GM10847 (cell line): Measurements from ENCODE around the gene OTULIN.

Experiments
- POLR2A ChIP-seq: IDR thresholded peaks from 2 replicates; pipeline ENCODE4 v1.6.1; 2011; ENCODE audit not compliant: insufficient read length; ENCODE audit errors: extremely low read depth

Gene OTULIN

DNA sequence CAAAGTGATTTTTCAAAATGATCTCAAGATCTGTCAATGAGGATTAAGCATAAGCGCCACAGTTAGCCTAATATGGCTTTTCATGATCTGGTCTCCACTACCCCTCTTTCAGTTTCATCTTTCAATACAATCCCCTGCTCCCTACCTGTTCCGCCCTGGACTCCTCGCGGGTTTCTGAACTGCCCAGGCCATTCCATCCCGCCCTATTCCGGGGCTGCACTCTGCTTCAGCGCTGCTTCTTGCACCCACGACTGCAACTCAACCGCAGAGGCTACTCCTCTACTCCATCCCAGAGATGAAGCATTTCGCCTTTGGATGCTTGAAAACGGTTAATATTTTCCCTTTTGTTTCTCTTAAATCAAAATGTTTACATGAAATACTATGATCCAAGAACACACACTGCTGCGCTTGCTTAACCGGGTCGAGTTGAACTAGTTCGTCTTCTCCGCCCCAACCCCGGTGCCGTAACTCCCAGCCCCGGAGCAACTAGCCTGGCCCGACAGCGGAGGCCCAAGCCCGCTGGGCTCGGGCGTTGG, 716 bp upstream of the OTULIN start:
- no peak for TF ChIP-seq POLR2A

DNA sequence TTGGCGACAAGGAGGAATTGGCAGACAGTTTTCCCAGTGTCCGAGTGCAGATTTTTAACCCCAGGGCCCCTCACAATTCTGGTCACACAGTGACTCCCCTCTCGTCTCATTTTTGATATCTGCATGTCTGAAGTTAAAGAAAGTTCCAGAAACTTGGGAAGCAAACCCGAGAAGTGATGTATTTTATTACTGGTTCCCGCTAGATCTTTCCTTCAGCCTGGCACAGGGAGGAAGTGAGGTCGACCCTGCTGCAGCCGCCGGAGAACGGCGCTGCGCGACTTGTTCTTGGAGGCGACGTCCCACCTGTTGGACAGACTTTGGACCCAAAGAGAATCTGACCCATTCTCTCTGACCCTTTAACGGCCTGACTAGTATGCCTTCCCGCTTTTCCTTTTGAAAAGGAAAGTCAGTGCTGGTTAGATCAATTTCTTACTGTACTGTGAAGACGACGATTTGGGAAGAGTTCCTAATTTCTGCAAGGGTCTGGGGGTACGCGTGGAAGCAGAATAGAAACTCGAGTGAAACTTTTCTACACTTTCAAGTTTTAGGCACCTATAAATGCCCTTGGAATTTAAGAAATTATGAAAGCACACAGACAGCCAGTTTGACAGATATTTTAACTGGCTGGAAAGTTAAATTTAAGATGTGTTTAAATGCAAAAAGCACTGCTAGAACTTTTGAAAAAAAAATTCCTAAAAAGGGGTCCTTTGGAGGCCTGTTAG, 744 bp downstream of the OTULIN start:
- no peak for TF ChIP-seq POLR2A

DNA sequence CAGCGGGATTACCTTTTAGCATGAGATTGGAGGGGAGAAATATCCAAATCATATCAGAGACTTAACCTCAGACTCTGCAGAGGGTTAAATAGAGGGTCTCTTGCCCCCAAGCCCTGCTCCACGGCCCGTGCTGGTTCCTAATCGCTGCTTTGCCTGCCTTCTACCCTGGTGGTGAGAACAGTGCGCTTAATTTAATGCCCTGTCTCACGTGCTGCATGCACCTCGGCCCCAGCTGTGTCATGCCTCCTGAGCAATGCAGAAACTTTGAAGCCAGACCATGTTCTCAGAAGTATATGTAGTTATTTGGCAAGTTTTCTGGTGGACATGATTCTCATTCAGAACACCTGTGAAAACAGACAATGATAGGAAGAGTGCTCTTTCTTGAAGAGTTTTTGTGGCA, 1.4 kb downstream of the OTULIN start:
- TF ChIP-seq POLR2A, result peak; percentile 39

DNA sequence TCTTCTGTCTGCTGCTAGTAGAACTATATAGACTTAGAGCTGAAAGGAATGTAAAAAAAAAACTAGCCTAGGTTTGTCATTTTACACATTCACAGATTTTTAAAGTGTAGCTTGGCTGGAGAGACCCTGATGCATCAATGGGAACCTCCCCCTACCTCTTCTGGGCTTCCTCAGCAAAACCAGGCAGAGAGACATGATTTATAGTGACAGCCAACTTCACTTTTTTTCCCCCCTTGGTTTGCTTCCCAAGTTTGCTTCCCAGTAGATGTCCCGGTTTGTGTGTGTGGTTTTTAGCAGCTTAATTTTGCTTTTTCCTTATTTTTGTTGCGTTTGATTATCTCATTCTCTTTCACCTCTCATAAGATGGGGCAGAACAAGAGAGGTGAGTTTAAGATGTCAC, 1.8 kb downstream of the OTULIN start:
- no peak for TF ChIP-seq POLR2A

DNA sequence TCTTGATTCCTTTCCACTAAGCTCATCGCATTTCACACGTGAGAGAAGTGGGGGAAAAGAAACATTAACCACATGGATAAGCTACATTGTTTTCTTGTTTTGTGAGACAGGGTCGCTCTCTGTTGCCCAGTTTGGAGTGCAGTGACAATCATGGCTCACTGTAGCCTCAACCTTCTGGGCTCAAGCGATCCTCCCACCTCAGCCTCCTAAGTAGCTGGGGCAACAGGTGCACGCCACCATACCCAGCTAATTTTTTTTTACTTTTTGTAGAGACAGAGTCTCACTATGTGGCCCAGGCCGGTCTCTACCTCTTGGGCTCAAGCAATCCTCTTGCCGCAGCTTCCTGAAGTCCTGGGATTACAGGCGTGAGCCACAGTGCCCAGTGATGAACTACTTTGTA, 2.8 kb downstream of the OTULIN start:
- TF ChIP-seq POLR2A, result no peak

GRCh38 chr5:14667770-14668169, 3.3 kb downstream of the OTULIN start:
- TF ChIP-seq POLR2A, result no peak

GRCh38 chr5:14668181-14668591, 3.7 kb downstream of the OTULIN start:
- TF ChIP-seq POLR2A, result no peak

DNA sequence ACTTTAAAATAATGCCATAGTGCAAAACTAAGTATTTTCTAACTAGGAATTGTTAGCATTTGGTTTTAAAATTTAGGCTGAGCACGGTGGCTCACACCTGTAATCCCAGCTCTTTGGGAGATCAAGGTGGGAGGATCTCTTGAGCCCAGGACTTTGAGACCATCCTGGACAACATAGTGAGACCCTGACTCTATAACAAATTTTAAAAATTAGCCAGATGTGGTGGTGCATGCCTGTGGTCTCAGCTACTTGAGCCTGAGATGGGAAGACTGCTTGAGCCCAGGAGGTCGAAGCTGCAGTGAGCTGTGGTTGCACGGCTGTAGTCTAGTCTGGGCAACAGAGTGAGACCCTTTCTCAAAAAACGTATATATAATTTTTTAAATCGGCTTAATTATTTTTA, 4.9 kb downstream of the OTULIN start:
- TF ChIP-seq POLR2A, result no peak

DNA sequence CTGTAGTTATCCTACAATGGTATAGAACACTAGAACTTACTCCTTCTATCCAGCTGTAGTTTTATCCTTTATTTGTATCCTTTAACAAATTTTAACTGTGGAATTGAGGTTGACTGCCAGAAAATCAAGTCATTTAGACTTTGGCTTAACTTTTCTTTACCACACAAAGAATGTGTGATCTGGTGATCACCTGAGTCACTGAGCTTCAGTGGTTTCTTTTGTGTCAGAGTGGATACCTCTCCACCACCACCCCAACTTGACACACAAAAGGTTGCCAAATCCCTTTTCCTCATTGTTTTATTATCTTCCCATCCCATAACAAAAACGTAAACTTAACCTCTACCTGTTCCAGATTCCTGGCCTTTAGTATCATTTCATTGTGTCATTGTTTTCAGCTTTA, 5.5 kb downstream of the OTULIN start:
- no peak for TF ChIP-seq POLR2A

DNA sequence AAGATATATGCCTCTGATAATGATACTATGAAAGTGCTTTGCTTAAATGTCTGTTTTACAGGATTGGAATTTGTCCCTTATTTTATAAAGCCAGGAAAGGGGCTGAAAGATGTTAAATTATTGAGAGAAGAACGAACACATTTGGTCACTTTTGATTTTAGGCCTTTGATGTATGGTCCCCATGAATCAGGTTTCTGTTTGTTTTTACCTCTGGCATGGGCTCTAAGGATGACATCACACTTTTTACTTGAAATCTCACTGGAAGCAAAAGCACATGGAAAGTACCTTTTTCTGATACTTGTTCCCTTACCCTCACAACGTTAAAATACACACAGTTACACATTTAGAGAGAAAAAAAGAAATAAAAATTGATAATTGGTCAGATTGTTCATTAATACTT, 6.9 kb downstream of the OTULIN start:
- TF ChIP-seq POLR2A, result no peak

DNA sequence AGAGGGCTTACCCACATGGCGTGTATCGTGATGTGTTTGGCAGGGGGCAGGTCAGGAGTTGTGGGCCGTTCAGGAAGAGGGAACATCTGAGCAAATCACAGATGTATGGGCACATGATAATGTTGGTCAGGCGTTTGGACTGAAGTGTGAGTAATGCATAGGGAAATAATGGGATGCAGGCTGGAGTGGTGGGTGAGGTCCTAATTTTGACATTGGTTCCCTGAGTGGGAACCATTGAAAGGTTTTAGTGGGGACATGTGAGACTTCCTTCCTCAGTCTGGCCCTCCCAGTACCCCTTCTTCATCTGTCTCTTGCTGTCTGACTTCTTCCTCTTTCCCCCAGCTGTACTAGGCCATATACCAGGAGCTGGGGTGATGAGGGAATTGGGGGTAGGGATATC, 7.6 kb downstream of the OTULIN start:
- TF ChIP-seq POLR2A, result no peak

DNA sequence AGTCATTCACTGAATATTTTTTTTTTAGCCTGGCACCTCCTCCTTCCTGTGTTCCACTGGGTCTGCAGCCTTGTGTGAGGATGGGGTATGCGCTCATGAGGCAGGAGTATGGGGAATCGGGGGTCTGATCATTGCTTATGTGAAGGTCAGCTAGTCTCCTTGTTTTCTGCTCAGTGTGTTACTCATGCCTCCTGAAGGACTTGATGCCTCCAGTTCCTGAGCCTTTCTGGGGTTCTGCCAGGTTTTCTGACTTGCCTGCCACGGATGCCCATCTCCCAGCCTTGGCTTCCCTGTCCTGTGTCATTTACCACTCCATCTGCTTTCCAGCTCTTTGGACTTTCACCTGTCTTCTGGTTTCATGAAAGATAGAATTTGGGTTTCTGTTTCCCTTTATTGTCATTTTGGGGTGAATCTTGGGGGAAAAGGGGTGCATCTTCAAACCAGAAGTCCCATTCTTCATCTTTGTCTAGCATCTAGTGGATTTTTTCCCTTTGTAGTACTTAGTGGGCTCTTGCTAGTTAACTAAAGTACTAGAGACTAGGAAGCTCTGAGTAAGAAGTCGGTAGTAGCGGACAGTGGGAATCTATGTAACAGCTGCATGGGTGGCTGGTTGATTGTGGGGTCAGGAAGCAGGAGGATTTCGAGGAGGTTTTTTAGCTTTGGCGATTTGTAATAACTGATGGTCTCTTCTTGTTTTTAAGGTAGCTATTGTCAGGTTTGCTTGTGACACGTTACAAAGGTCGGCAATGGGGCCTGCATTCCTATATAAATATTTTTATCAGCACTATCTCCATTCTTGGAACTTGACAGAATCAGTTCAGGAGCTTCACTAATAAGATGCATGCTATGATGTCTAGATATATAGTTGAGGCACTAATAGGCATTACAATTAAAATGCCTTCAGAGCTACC, 8.2 kb downstream of the OTULIN start:
- no peak for TF ChIP-seq POLR2A

DNA sequence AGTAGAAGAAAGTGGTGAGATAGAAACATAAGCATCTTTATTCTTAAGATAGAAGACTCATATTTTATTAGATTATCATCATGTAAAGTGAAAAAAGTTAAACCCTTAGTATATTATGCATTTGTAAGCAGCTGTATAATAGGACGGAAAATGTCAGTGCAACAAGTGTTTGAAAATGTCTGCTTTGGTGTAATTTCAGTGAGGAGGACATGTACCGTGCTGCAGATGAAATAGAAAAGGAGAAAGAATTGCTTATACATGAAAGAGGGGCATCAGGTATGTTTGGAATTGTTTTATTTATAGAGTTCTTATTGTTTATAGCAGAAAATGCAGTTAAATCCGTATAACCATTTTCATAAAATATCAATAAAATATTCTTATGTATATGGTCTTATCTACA, 8.9 kb downstream of the OTULIN start:
- no peak for TF ChIP-seq POLR2A

DNA sequence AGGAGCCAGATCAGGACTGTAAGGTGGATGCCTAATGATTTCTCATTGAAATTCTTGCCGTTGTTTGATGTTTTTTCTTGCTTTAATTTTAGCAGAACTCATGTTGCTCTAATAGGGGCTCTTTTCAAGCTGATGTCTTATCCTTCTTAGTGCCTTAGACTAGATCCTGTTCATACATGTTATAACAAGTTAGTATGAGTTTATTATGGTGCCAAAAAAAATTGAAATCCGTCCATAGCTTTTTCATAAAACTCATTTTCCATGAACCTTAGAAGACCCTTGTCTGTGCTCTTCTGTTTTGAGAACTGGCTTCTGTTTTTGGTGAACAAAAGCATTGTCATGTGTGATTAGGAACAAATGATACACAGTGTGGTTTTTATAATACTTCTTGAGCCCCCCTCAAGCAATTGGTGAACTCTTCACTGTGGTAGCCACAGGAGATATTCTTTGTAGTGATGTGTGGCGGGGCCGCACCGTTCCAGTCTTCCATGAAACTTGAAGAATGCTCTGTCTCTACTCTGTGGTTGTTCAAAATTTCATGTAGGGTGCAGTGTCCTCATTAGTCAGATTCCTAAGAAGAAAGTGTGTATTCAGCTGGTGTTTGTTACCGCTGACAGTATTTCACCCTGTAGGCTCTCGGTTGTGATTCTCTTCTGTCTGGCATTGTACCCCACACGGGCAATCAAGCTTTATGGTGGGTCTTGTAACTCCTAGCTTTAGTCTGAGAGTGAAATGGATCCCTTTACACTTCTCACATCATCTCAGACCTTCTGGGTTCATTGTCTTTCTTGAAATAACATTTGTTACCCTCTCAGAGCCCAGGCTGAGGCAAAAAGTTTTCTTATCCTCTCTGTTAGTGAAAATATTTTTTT, 10.7 kb downstream of the OTULIN start:
- no peak for TF ChIP-seq POLR2A

- TF ChIP-seq POLR2A, result no peak
These were observed 11.4 kb downstream of the OTULIN start for GRCh38 chr5:14675865-14676300.

GRCh38 chr5:14676320-14676719, 11.8 kb downstream of the OTULIN start:
- no peak for TF ChIP-seq POLR2A
